HepG2 (cell line): ENCODE results near the gene NUP88. TPM values are rescaled to one million over a fixed set of nuclear protein-coding genes. Genes with fewer than 3 reads are reported as not detected.

Source experiments
- ATAC-seq: fragments of 200-7000 bp; cut with Tn5 transposase; 3 replicates; pipeline ENCODE4 v1.9.1; 2020; ENCODE audit warnings: mild to moderate bottlenecking, moderate library complexity
- BruUV-seq: library from RNA; stranded (reverse); fragments of 400-500 nt; replicated peaks from 2 replicates; lab custom pipeline; 2021; lab: Mats Ljungman, UMichigan
- CTCF ChIA-PET: fragments of 300-600 bp; formaldehyde crosslinking; extraction: SDS; loops from one replicate; lab custom pipeline; 2021; ENCODE audit warnings: low total read pairs, inconsistent platforms, low intra/inter-chr PET ratio; lab: Yijun Ruan, JAX
- POLR2A ChIA-PET: fragments of 350-600 bp; sonication (Branson Sonifier 250); formaldehyde crosslinking; loops from one replicate; lab custom pipeline; 2020; ENCODE audit warnings: antibody characterized with exemption, inconsistent platforms; lab: Yijun Ruan, JAX
- DNase-seq: peaks from one replicate; pipeline ENCODE4 v3.0.0-alpha.2; 2015; ENCODE audit warnings: low spot score
- FAIRE-seq: peaks from 3 replicates; lab custom pipeline; 2011; peaks lifted over from hg19 to GRCh38; lab: Jason Lieb, UNC
- H2AFZ ChIP-seq: one replicate; pipeline ENCODE4 v1.6.1; 2011; ENCODE audit warnings: low read length, inconsistent platforms
- H3K27ac ChIP-seq: fragments of 300-600 bp; 3 replicates; pipeline ENCODE4 v1.8.0; 2011; ENCODE audit warnings: mixed run types, mild to moderate bottlenecking, mixed read lengths, low read length, inconsistent platforms; ENCODE audit not compliant: insufficient read depth; ENCODE audit errors: extremely low read length
- H3K27me3 ChIP-seq, 2 experiments: fragments of 200-600 bp in 1 of 2; 2 replicates in 1 of 2; 3 replicates in 1 of 2; pipeline versions ENCODE4 v1.6.0 to v1.8.0; 2011; ENCODE audit warnings: low read length in 2 of 2, mild to moderate bottlenecking in 2 of 2, moderate library complexity in 2 of 2, inconsistent platforms in 1 of 2; ENCODE audit not compliant: insufficient read depth in 2 of 2, control insufficient read depth in 1 of 2
- H3K36me3 ChIP-seq, 2 experiments: fragments of 200-600 bp in 1 of 2; replicated peaks in 1 of 2; 2 replicates in 1 of 2; 3 replicates in 1 of 2; pipeline versions ENCODE4 v1.5.1 to v1.8.0; 2011; ENCODE audit warnings: low read length in 2 of 2, inconsistent platforms in 1 of 2; ENCODE audit not compliant: insufficient read depth in 2 of 2, control insufficient read depth in 1 of 2
- H3K4me1 ChIP-seq: 2 replicates; pipeline ENCODE4 v1.5.1; 2012; ENCODE audit warnings: low read length, inconsistent platforms; ENCODE audit not compliant: insufficient read depth
- H3K4me2 ChIP-seq: 2 replicates; pipeline ENCODE4 v1.6.0; 2011; ENCODE audit warnings: low read depth, low read length, inconsistent platforms
- H3K4me3 ChIP-seq, 3 experiments: fragments of 200-600 bp in 1 of 3; sonication (generic), shearing (Covaris generic) in 1 of 3; replicated peaks in 1 of 3; 2 replicates each; pipeline ENCODE4 v1.5.1; 2011 to 2016; ENCODE audit warnings: low read length in 3 of 3, inconsistent platforms in 2 of 3, low read depth in 2 of 3, mild to moderate bottlenecking in 2 of 3, control low read depth in 1 of 3, mixed read lengths in 1 of 3; ENCODE audit not compliant: insufficient read depth in 1 of 3
- H3K79me2 ChIP-seq: one replicate; pipeline ENCODE4 v1.6.1; 2011; ENCODE audit warnings: low read length, inconsistent platforms; ENCODE audit not compliant: insufficient read depth
- H3K9ac ChIP-seq: 2 replicates; pipeline ENCODE4 v1.6.0; 2011; ENCODE audit warnings: mild to moderate bottlenecking, low read depth, low read length, inconsistent platforms; ENCODE audit not compliant: insufficient read depth
- H3K9me3 ChIP-seq: 2 replicates; pipeline ENCODE4 v1.5.1; 2012; ENCODE audit warnings: mild to moderate bottlenecking, low read length
- H4K20me1 ChIP-seq: 2 replicates; pipeline ENCODE4 v1.6.0; 2011; ENCODE audit warnings: inconsistent platforms, mild to moderate bottlenecking, low read length, moderate library complexity; ENCODE audit not compliant: insufficient read depth
- CEBPZ ChIP-seq: IDR thresholded peaks from 2 replicates; pipeline ENCODE4 v1.6.1; 2012; ENCODE audit warnings: low read length, improper control_type of control experiment
- E2F2 ChIP-seq: sonication (generic); formaldehyde crosslinking; IDR thresholded peaks from 2 replicates; pipeline ENCODE4 v1.4.0; 2020; ENCODE audit warnings: missing genetic modification reagents, borderline replicate concordance
- ZNF326 ChIP-seq: sonication (generic); formaldehyde crosslinking; IDR thresholded peaks from 2 replicates; pipeline ENCODE4 v1.4.0; 2020; ENCODE audit warnings: missing genetic modification reagents, borderline replicate concordance
- ZNF44 ChIP-seq: sonication (generic); formaldehyde crosslinking; IDR thresholded peaks from 2 replicates; pipeline ENCODE4 v1.5.1; 2020; ENCODE audit warnings: mild to moderate bottlenecking, missing genetic modification reagents
- ZNF691 ChIP-seq: sonication (generic); formaldehyde crosslinking; IDR thresholded peaks from 2 replicates; pipeline ENCODE4 v1.4.0; 2020; ENCODE audit warnings: missing genetic modification reagents, low read depth, mild to moderate bottlenecking, borderline replicate concordance
- WGBS: methylation state at CpG from one replicate; pipeline ENCODE4 v1.1.6; 2017; ENCODE audit warnings: low lambda C conversion rate; 5-methylcytosine and 5-hydroxymethylcytosine counted together
- in situ Hi-C: cut with HindIII; loops from 2 replicates; pipeline ENCODE4 v1.10.0; 2017; ENCODE audit warnings: low pct_unique_long_range_greater_than_20kb; ENCODE audit not compliant: extremely low pct_ligation_motif_present
- intact Hi-C: fragments of 100-400 bp; cut with micrococcal nuclease; formaldehyde crosslinking; loops from one replicate; pipeline ENCODE4 v1.10.0; 2022; ENCODE audit not compliant: unreplicated experiment
- polyA plus RNA-seq, 8 experiments: library from polyadenylated mRNA; depleted of rRNA in 3 of 8; stranded (reverse) in 7 of 8; unstranded in 1 of 8; fragments of >200 nt; fragmentation: Illumina TruSeq in 4 of 8; extraction: Trizol in 4 of 8; gene quantifications; 2 replicates each; pipeline versions ENCODE4 v1.2.1 to v1.2.3, GENCODE V29; 2011 to 2016; ENCODE audit warnings: low read depth in 4 of 8, missing spikeins in 1 of 8, mixed read lengths in 1 of 8; ENCODE audit not compliant: insufficient read depth in 1 of 8
- total RNA-seq, 5 experiments: library from RNA; depleted of rRNA; stranded (reverse); fragments of >200 nt; fragmentation: Illumina TruSeq; extraction: Trizol; gene quantifications; 2 replicates each; pipeline ENCODE4 v1.2.3, GENCODE V29; 2016; ENCODE audit warnings: low read depth in 1 of 5

The NUP88 gene
- total and polyA plus RNA-seq, 2 of the 13 experiments (the other 11 are each of a cell fraction or from before 2014, with no cell fraction given), result 48.2 to 130 TPM

- H2AFZ ChIP-seq, result no peak overlapping the region
- H3K27me3 ChIP-seq, result no peaks in the 10 kb centered on the region
- peaks cover 38% of the 10 kb centered on the region for H3K79me2 ChIP-seq
- H3K36me3 ChIP-seq, result peaks cover 16 to 63% of the 10 kb centered on the region in 2 experiments
- intact Hi-C loops, result no loop called here
- no peak for FAIRE-seq
- H4K20me1 ChIP-seq, result no peaks in the 10 kb centered on the region
- H3K9ac ChIP-seq, result no peak overlapping the region
- in situ Hi-C loops, result no loop called here
- ATAC-seq, result no peak
- H3K27ac ChIP-seq, result no peak overlapping the region
- CTCF ChIA-PET, result no interaction called here
- WGBS, result 95% methylated on average over 4 of the region's 4 CpGs
- peaks cover 40% of the 10 kb centered on the region for H3K4me1 ChIP-seq
- POLR2A ChIA-PET, result no interaction called here
- no peak for DNase-seq
- H3K4me2 ChIP-seq, result no peak overlapping the region
- H3K9me3 ChIP-seq, result no peaks in the 10 kb centered on the region
- no TSS peak for BruUV-seq
- H3K4me3 ChIP-seq, result no peak overlapping the region
- TF ChIP-seq ZNF44 (CRISPR knock-in tag), result no peak
- TF ChIP-seq ZNF691 (CRISPR knock-in tag), result no peak
- no peak for TF ChIP-seq ZNF326 (CRISPR knock-in tag)
- no peak for TF ChIP-seq CEBPZ
- TF ChIP-seq E2F2 (CRISPR knock-in tag), result no peak
These were observed 5.8 kb downstream of the NUP88 start for GRCh38 chr17:5413682-5414081.
